Peyer's patch (tissue), 4 donors: ENCODE data around the gene CTNNA2. TPM values are rescaled to one million over a fixed set of nuclear protein-coding genes. Genes with fewer than 3 reads are reported as not detected.

Experiments used
- DNase-seq, 3 donors: peaks; one replicate each; pipeline ENCODE4 v3.0.0-alpha.2; 2017 to 2019
- H3K27ac ChIP-seq, 4 donors: fragments of 200-600 bp; sonication (generic); one replicate each; pipeline ENCODE4 v1.5.1; 2016 to 2019
- H3K27me3 ChIP-seq, 2 donors: fragments of 200-600 bp; sonication (generic); one replicate each; pipeline ENCODE4 v1.5.1; 2019
- H3K36me3 ChIP-seq, 3 donors: fragments of 200-600 bp; sonication (generic); one replicate each; pipeline ENCODE4 v1.5.1; 2016 to 2019
- H3K4me1 ChIP-seq, 4 donors: fragments of 200-600 bp; sonication (generic); one replicate each; pipeline ENCODE4 v1.5.1; 2016 to 2019
- H3K4me3 ChIP-seq, 4 donors: fragments of 200-600 bp; sonication (generic); 1 replicate in 3 of 4; 2 replicates in 1 of 4; pipeline ENCODE4 v1.5.1; 2016 to 2019; ENCODE audit warnings: mild to moderate bottlenecking in 1 of 4
- H3K9me3 ChIP-seq, 4 donors: fragments of 200-600 bp; sonication (generic); one replicate each; pipeline ENCODE4 v1.5.1; 2016 to 2019; ENCODE audit warnings: mild to moderate bottlenecking in 1 of 4
- POLR2A ChIP-seq, 2 donors: fragments of 450-650 bp; IDR thresholded peaks; one replicate each; pipeline ENCODE4 v1.5.1; 2017; ENCODE audit warnings: antibody characterized with exemption in 2 of 2, mild to moderate bottlenecking in 2 of 2, moderate library complexity in 2 of 2
- total RNA-seq, 4 donors: library from RNA; depleted of rRNA; stranded (reverse); fragments of >200 nt; gene quantifications; one replicate each; pipeline ENCODE4 v1.1.0, GENCODE V29; 2016
- TF ChIP-seq, protein P1 (sequence below), 6 experiments: fragments of 450-650 bp in 4 of 6; fragments of 200-600 bp in 2 of 6; sonication (generic) in 1 of 6; IDR thresholded peaks; one replicate each; pipeline ENCODE4 v1.5.1; 2017 to 2019; ENCODE audit warnings: antibody characterized with exemption in 6 of 6, mild to moderate bottlenecking in 3 of 6, moderate library complexity in 1 of 6

CTNNA2 gene
- total RNA-seq, 4 donors from 2014 or later = 0.67 to 5.3 (median 0.88) TPM; not detected in 1

DNA sequence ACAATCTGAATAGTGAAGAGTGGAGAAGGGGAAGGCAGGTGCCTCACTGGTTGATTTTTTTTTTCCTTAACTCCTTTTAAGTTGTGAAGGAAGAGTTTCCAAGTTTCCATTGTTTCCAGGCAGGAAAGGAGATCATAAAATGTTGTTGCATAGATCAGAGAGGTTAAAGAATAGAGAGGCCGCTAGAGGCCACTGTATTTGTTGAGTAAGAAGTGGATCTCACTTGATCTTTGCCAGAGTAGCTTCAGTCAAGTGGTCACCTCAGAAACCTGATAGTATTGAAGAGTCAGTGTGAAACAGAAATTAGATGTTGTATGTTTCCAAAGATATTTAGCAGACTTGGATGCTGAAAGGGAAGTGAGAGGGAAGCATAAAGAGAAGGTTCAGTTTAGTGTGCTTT, 17.6 kb downstream of the CTNNA2 start:
- Histone ChIP-seq H3K4me3 (no peak overlapping the region), H3K9me3 (no peaks in the 10 kb centered on the region), H3K36me3 (no peaks in the 10 kb centered on the region), H3K27me3 (no peaks in the 10 kb centered on the region), H3K27ac (no peak overlapping the region), H3K4me1 (no peaks in the 10 kb centered on the region)
- no peak for TF ChIP-seq POLR2A (IDR thresholded peaks at IDR 0.05)
- TF ChIP-seq, protein P1, sequence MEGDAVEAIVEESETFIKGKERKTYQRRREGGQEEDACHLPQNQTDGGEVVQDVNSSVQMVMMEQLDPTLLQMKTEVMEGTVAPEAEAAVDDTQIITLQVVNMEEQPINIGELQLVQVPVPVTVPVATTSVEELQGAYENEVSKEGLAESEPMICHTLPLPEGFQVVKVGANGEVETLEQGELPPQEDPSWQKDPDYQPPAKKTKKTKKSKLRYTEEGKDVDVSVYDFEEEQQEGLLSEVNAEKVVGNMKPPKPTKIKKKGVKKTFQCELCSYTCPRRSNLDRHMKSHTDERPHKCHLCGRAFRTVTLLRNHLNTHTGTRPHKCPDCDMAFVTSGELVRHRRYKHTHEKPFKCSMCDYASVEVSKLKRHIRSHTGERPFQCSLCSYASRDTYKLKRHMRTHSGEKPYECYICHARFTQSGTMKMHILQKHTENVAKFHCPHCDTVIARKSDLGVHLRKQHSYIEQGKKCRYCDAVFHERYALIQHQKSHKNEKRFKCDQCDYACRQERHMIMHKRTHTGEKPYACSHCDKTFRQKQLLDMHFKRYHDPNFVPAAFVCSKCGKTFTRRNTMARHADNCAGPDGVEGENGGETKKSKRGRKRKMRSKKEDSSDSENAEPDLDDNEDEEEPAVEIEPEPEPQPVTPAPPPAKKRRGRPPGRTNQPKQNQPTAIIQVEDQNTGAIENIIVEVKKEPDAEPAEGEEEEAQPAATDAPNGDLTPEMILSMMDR (IDR thresholded peaks at IDR 0.05) = peak in 3 of 6 experiments; percentile 17 to 25 (median 25)
- no peak for DNase-seq

DNA sequence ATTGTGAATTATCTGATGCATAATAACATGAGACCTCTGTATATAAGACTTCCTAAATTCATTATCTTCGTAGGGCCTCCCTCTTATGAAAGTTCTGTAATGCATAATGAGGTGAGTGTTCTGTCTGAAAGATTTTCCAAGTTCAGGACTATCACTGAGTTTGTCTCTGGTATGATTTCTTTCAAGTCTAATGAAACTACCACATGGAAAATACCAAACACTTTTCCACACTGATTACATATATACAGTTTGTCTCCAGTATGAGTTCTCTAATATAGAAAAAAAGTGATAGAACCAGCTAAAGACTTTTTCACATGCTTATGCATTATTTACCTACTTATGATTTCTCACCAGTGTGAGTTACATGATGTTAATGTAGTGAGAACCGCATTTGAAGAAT, 34.7 kb downstream of the CTNNA2 start:
- TF ChIP-seq, protein P1 (IDR thresholded peaks at IDR 0.05) = no peak
- no peak for TF ChIP-seq POLR2A (IDR thresholded peaks at IDR 0.05)
- H3K27me3 ChIP-seq = no peaks in the 10 kb centered on the region
- peaks cover 0 to 26% (median 2%) of the 10 kb centered on the region in 4 donors for H3K9me3 ChIP-seq

GRCh38 chr2:79552653-79553052, 39.8 kb downstream of the CTNNA2 start:
- TF ChIP-seq, protein P1 (IDR thresholded peaks at IDR 0.05) = no peak
- no peak for TF ChIP-seq POLR2A (IDR thresholded peaks at IDR 0.05)
- Histone ChIP-seq H3K27ac (no peak overlapping the region), H3K27me3 (no peaks in the 10 kb centered on the region), H3K9me3 (peaks cover 0 to 16% (median 2%) of the 10 kb centered on the region in 4 donors), H3K4me1 (no peaks in the 10 kb centered on the region), H3K36me3 (no peaks in the 10 kb centered on the region), H3K4me3 (no peak overlapping the region)
- DNase-seq = no peak

More for the DNA sequence above, 34.7 kb downstream of the CTNNA2 start:
- DNase-seq = no peak
- H3K4me3 ChIP-seq = no peak overlapping the region
- H3K36me3 ChIP-seq = no peaks in the 10 kb centered on the region
- no peak overlapping the region for H3K27ac ChIP-seq
- H3K4me1 ChIP-seq = no peaks in the 10 kb centered on the region

GRCh38 chr2:79554899-79555298, 42.0 kb downstream of the CTNNA2 start:
- Histone ChIP-seq H3K27me3 (no peaks in the 10 kb centered on the region), H3K36me3 (no peaks in the 10 kb centered on the region), H3K4me3 (no peak overlapping the region), H3K4me1 (no peaks in the 10 kb centered on the region), H3K9me3 (peaks cover 0 to 8% (median 0%) of the 10 kb centered on the region in 4 donors), H3K27ac (no peak overlapping the region)
- DNase-seq = no peak
- no peak for TF ChIP-seq POLR2A (IDR thresholded peaks at IDR 0.05)
- TF ChIP-seq, protein P1 (IDR thresholded peaks at IDR 0.05) = no peak

DNA sequence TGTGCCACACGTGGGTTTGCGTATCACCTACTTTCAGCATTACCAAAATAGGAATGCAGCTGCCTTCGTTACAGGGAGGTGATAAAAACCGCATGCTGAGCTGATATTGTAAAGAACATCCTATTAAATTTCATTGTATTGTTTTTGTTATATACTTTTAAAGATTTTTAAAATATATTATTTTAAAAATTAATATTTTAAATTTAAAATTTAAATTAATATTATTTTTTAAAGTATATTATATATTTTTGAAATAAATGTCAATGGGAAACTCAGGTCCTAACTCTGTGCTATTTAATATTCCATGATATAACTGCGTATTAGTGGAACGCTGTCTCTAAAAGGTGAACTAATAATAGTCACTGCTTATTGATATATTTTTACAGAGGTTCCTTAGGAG, 51.2 kb downstream of the CTNNA2 start:
- TF ChIP-seq POLR2A (IDR thresholded peaks at IDR 0.05) = no peak
- TF ChIP-seq, protein P1 (IDR thresholded peaks at IDR 0.05) = no peak
- no peak for DNase-seq

GRCh38 chr2:79569048-79569447, 56.2 kb downstream of the CTNNA2 start:
- H3K4me1 ChIP-seq = no peaks in the 10 kb centered on the region
- H3K27ac ChIP-seq = no peak overlapping the region
- DNase-seq = no peak
- no peaks in the 10 kb centered on the region for H3K9me3 ChIP-seq
- H3K4me3 ChIP-seq = no peak overlapping the region
- TF ChIP-seq POLR2A (IDR thresholded peaks at IDR 0.05) = no peak
- TF ChIP-seq, protein P1 (IDR thresholded peaks at IDR 0.05) = no peak
- H3K36me3 ChIP-seq = no peaks in the 10 kb centered on the region
- no peaks in the 10 kb centered on the region for H3K27me3 ChIP-seq

More for the DNA sequence above, 51.2 kb downstream of the CTNNA2 start:
- Histone ChIP-seq H3K27ac (no peak overlapping the region), H3K9me3 (no peaks in the 10 kb centered on the region), H3K4me3 (no peak overlapping the region), H3K36me3 (no peaks in the 10 kb centered on the region), H3K27me3 (no peaks in the 10 kb centered on the region), H3K4me1 (no peaks in the 10 kb centered on the region)
